AG09319 (cell line): Measurements from ENCODE around the gene SCNN1G.

Experiments used
- DNase-seq: peaks from one replicate; pipeline ENCODE4 v3.0.0-alpha.2; 2010; ENCODE audit warnings: low read depth; ENCODE audit errors: extremely low read depth
- CTCF ChIP-seq: IDR thresholded peaks from 2 replicates; pipeline ENCODE4 v1.5.1; 2011; ENCODE audit warnings: low read depth, mild to moderate bottlenecking, inconsistent platforms, low read length, moderate library complexity

The SCNN1G gene

GRCh38 chr16:23202166-23202565 is 19.6 kb downstream of the SCNN1G start:
- no peak for TF ChIP-seq CTCF
- no peak for DNase-seq

GRCh38 chr16:23206986-23207385 is 24.4 kb downstream of the SCNN1G start:
- no peak for TF ChIP-seq CTCF
- no peak for DNase-seq

- TF ChIP-seq CTCF, result no peak
- DNase-seq, result no peak
Measured at GRCh38 chr16:23207485-23207884, 24.9 kb downstream of the SCNN1G start.

GRCh38 chr16:23209606-23210005 is 27.1 kb downstream of the SCNN1G start:
- TF ChIP-seq CTCF, result no peak
- DNase-seq, result no peak

DNA sequence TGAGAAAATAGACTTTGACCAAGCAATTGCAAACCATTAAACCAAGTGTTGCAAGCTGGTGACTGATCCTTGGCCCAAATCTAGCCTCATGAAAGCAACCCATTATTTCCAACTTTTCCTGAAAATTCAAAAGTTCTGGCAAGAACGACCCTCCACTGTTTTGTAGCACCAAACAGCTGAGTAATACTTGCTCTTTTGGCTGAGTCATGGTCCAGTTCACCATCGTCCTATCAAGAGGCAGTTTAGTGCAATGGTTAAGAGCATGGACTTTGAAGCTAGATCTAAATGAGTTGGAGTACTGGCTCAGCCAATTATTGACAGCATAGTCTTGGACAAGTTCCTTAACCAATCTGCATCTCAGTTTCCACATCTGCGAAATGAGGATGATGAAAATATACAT is 31.3 kb downstream of the SCNN1G start:
- no peak for DNase-seq
- no peak for TF ChIP-seq CTCF

GRCh38 chr16:23214796-23215195 is 32.3 kb downstream of the SCNN1G start:
- TF ChIP-seq CTCF, result no peak
- no peak for DNase-seq

- no peak for DNase-seq
- no peak for TF ChIP-seq CTCF
Measured at GRCh38 chr16:23215435-23215834, 32.9 kb downstream of the SCNN1G start.
